T-cell (primary cell): ENCODE measurements around the gene TRPM3. TPM values are rescaled to one million over a fixed set of nuclear protein-coding genes. Genes with fewer than 3 reads are reported as not detected.

Source experiments
- ATAC-seq, 4 experiments: fragments of 200-7000 bp in 3 of 4; fragments of 150-1000 bp in 1 of 4; cut with Tn5 transposase; replicated peaks in 1 of 4; 1 replicate in 3 of 4; 2 replicates in 1 of 4; pipeline ENCODE4 v1.10.0; 2021; ENCODE audit warnings: moderate library complexity in 3 of 4, mild to moderate bottlenecking in 2 of 4, moderate number of reproducible peaks in 1 of 4
- CTCF ChIA-PET, 2 donors: fragments of 300-600 bp; sonication (Branson Sonifier 250); formaldehyde crosslinking; loops; one replicate each; lab custom pipeline; 2022; ENCODE audit warnings: antibody characterized with exemption in 2 of 2; lab: Charles Lee
- POLR2A ChIA-PET, 2 donors: fragments of 300-600 bp; sonication (Branson Sonifier 250); formaldehyde crosslinking; loops; one replicate each; lab custom pipeline; 2022; ENCODE audit warnings: antibody characterized with exemption in 2 of 2; lab: Charles Lee
- DNase-seq, 35 experiments: peaks; one replicate each; pipeline versions ENCODE4 v3.0.0 to v3.0.0-alpha.2; 2013 to 2023
- H3K27ac ChIP-seq: one replicate; pipeline ENCODE4 v1.5.1; 2013; ENCODE audit warnings: low read length
- H3K27me3 ChIP-seq, 2 experiments: replicated peaks in 1 of 2; 1 replicate in 1 of 2; 2 replicates in 1 of 2; pipeline versions ENCODE4 v1.6.1 to v1.7.0; 2013; ENCODE audit warnings: low read length in 1 of 2, mixed read lengths in 1 of 2; ENCODE audit not compliant: control insufficient read depth in 2 of 2, insufficient read depth in 2 of 2; ENCODE audit errors: extremely low read depth in 1 of 2
- H3K36me3 ChIP-seq, 2 donors: 1 replicate in 1 of 2; 2 replicates in 1 of 2; pipeline versions ENCODE4 v1.6.1 to v1.7.0; 2013; ENCODE audit warnings: low read length in 1 of 2; ENCODE audit not compliant: control insufficient read depth in 2 of 2, insufficient read depth in 1 of 2; ENCODE audit errors: extremely low read depth in 1 of 2
- H3K4me1 ChIP-seq, 2 experiments: 1 replicate in 1 of 2; 2 replicates in 1 of 2; pipeline versions ENCODE4 v1.6.1 to v1.7.0; 2013; ENCODE audit warnings: low read length in 2 of 2, mixed read lengths in 1 of 2; ENCODE audit not compliant: insufficient read depth in 2 of 2, control insufficient read depth in 1 of 2; ENCODE audit errors: extremely low read depth in 1 of 2
- H3K4me3 ChIP-seq, 2 donors: 1 replicate in 1 of 2; 2 replicates in 1 of 2; pipeline versions ENCODE4 v1.5.1 to v1.7.0; 2013; ENCODE audit warnings: mild to moderate bottlenecking in 2 of 2, low read length in 1 of 2, moderate library complexity in 1 of 2; ENCODE audit not compliant: control insufficient read depth in 1 of 2; ENCODE audit errors: extremely low read depth in 1 of 2
- H3K9me3 ChIP-seq: 2 replicates; pipeline ENCODE4 v1.7.0; 2013
- H3K27ac Mint-ChIP-seq, 2 donors: one replicate each; pipeline ENCODE4 v1.8.0; 2020 to 2021; ENCODE audit warnings: mild to moderate bottlenecking in 2 of 2, mixed read lengths in 2 of 2
- H3K27me3 Mint-ChIP-seq, 2 donors: one replicate each; pipeline ENCODE4 v1.8.0; 2021 to 2022; ENCODE audit warnings: mixed read lengths in 2 of 2
- H3K36me3 Mint-ChIP-seq: one replicate; pipeline ENCODE4 v1.8.0; 2021; ENCODE audit warnings: mixed read lengths
- H3K4me1 Mint-ChIP-seq, 3 donors: one replicate each; pipeline ENCODE4 v1.8.0; 2020 to 2022; ENCODE audit warnings: mixed read lengths in 3 of 3, mild to moderate bottlenecking in 1 of 3
- H3K4me3 Mint-ChIP-seq, 3 donors: one replicate each; pipeline ENCODE4 v1.8.0; 2020 to 2022; ENCODE audit warnings: mild to moderate bottlenecking in 3 of 3, mixed read lengths in 3 of 3, moderate library complexity in 3 of 3
- H3K9me3 Mint-ChIP-seq, 3 donors: one replicate each; pipeline ENCODE4 v1.8.0; 2020 to 2022; ENCODE audit warnings: mixed read lengths in 3 of 3
- WGBS: methylation state at CpG from one replicate; pipeline ENCODE4 v1.1.5; 2013; ENCODE audit warnings: missing lambda C conversion rate; ENCODE audit not compliant: insufficient coverage; 5-methylcytosine and 5-hydroxymethylcytosine counted together
- total RNA-seq, 35 experiments: library from RNA in 6 of 35; stranded (reverse) in 6 of 35; fragments of 120-200 nt in 1 of 35; gene quantifications; one replicate each; pipeline versions ENCODE4 v1.2.1 to v1.2.4 and lab custom pipeline; 2013 to 2026

The TRPM3 gene
- total RNA-seq, 5 donors from 2014 or later (not counting 1 experiment from before 2014, with no cell fraction given), result not detected

- no peaks in the 10 kb centered on the region for H3K4me1 ChIP-seq
- no peak for DNase-seq
- POLR2A ChIA-PET, result no interaction called here
- H3K36me3 ChIP-seq, result no peaks in the 10 kb centered on the region
- no peak overlapping the region for H3K27ac ChIP-seq
- Mint-ChIP-seq H3K4me1 (no peaks in the 10 kb centered on the region), H3K4me3 (no peak overlapping the region), H3K9me3 (no peaks in the 10 kb centered on the region), H3K27me3 (peaks cover 1 to 3% of the 10 kb centered on the region in 2 donors), H3K36me3 (no peaks in the 10 kb centered on the region), H3K27ac (no peak overlapping the region)
- H3K27me3 ChIP-seq, result no peaks in the 10 kb centered on the region
- no peak for ATAC-seq
- CTCF ChIA-PET, result no interaction called here
- no peaks in the 10 kb centered on the region for H3K9me3 ChIP-seq
- H3K4me3 ChIP-seq, result no peak overlapping the region
Observed at GRCh38 chr9:70935856-70936255, 185.6 kb downstream of the TRPM3 start.

DNA sequence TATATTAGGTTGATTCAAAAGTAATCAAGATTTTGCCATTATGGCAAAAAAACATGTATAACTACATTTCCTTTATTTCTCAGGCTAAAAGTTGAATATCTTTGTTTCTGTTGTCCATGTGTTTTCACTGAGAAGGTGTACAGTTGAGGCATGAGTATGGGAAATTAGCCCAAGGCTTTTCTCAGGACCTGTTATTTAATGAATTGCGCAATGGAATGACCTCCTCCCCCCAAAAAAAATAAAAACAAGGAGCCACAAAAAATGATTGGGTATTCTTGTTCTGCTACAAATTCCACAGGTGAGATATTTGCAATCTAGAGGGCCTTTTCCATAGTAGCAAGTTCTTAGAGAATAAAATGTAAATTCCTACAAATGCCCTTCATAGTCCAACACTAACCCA, 186.8 kb downstream of the TRPM3 start:
- no peak for DNase-seq
- POLR2A ChIA-PET, result no interaction called here
- Mint-ChIP-seq H3K4me1 (no peaks in the 10 kb centered on the region), H3K36me3 (no peaks in the 10 kb centered on the region), H3K27ac (no peak overlapping the region), H3K4me3 (no peak overlapping the region), H3K9me3 (no peaks in the 10 kb centered on the region), H3K27me3 (peaks cover 1 to 3% of the 10 kb centered on the region in 2 donors)
- no peaks in the 10 kb centered on the region for H3K9me3 ChIP-seq
- H3K36me3 ChIP-seq, result no peaks in the 10 kb centered on the region
- ATAC-seq, result no peak
- no peaks in the 10 kb centered on the region for H3K4me1 ChIP-seq
- CTCF ChIA-PET, result interaction anchor here in 1 of 2 donors (0.6 kb wide), 1 partner anchor 592 kb away, joined by 6 read pairs; no protein-coding TSS in a partner anchor
- H3K27me3 ChIP-seq, result no peaks in the 10 kb centered on the region
- H3K4me3 ChIP-seq, result no peak overlapping the region
- no CpG with 5 or more reads among the region's 1 CpG for WGBS
- no peak overlapping the region for H3K27ac ChIP-seq

- no peaks in the 10 kb centered on the region for H3K9me3 Mint-ChIP-seq
- ChIA-PET POLR2A (no interaction called here), CTCF (no interaction called here)
- ATAC-seq (no peak), DNase-seq (no peak)
- no peak overlapping the region for H3K27ac Mint-ChIP-seq
- no peaks in the 10 kb centered on the region for H3K4me1 Mint-ChIP-seq
- H3K27me3 Mint-ChIP-seq, result peaks cover under 1 to 3% of the 10 kb centered on the region in 2 donors
- H3K36me3 Mint-ChIP-seq, result no peaks in the 10 kb centered on the region
- Histone ChIP-seq H3K27me3 (no peaks in the 10 kb centered on the region), H3K4me3 (no peak overlapping the region), H3K4me1 (no peaks in the 10 kb centered on the region), H3K27ac (no peak overlapping the region), H3K36me3 (no peaks in the 10 kb centered on the region), H3K9me3 (no peaks in the 10 kb centered on the region)
- 85% methylated on average over 1 of the region's 1 CpG for WGBS
- H3K4me3 Mint-ChIP-seq, result no peak overlapping the region
Observed at GRCh38 chr9:70933321-70933720, 188.1 kb downstream of the TRPM3 start.

GRCh38 chr9:70932097-70932496, 189.3 kb downstream of the TRPM3 start:
- H3K36me3 ChIP-seq, result no peaks in the 10 kb centered on the region
- no peak for DNase-seq
- no peak overlapping the region for H3K27ac Mint-ChIP-seq
- CTCF ChIA-PET, result no interaction called here
- WGBS, result no CpG with 5 or more reads among the region's 1 CpG
- H3K36me3 Mint-ChIP-seq, result no peaks in the 10 kb centered on the region
- no peaks in the 10 kb centered on the region for H3K4me1 Mint-ChIP-seq
- no peak overlapping the region for H3K4me3 Mint-ChIP-seq
- H3K9me3 Mint-ChIP-seq, result no peaks in the 10 kb centered on the region
- H3K27ac ChIP-seq, result no peak overlapping the region
- no peaks in the 10 kb centered on the region for H3K4me1 ChIP-seq
- H3K27me3 ChIP-seq, result no peaks in the 10 kb centered on the region
- H3K27me3 Mint-ChIP-seq, result peaks cover 0 to 3% of the 10 kb centered on the region in 2 donors
- H3K9me3 ChIP-seq, result no peaks in the 10 kb centered on the region
- H3K4me3 ChIP-seq, result no peak overlapping the region
- POLR2A ChIA-PET, result no interaction called here
- ATAC-seq, result no peak

DNA sequence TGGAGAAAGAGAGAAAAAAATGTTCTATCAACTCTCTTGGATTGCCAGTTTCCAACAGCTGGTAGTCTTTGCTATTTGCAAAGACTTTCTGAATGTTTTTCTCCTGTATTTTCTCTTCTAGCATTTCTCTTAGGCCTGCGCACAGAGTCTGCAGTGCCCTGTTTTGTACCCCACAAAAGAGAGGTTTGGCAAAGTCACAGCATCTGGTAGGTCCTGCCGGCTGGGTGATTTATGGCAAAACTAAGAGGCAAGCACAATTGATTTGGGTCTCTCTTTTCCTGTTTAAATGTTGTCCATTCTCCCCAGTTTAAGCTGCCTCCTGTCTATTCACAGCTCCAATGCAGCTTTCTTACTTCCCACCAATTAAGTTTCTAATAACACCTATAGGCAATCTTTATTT, 193.9 kb downstream of the TRPM3 start:
- DNase-seq (no peak), ATAC-seq (no peak)
- H3K4me1 Mint-ChIP-seq, result no peaks in the 10 kb centered on the region
- no peaks in the 10 kb centered on the region for H3K27me3 ChIP-seq
- H3K36me3 Mint-ChIP-seq, result no peaks in the 10 kb centered on the region
- H3K27ac ChIP-seq, result no peak overlapping the region
- no peak overlapping the region for H3K4me3 Mint-ChIP-seq
- ChIA-PET POLR2A (no interaction called here), CTCF (interaction anchor here in 1 of 2 donors (1.0 kb wide), 1 partner anchor 24 kb away, joined by 3 read pairs; no protein-coding TSS in a partner anchor)
- H3K27ac Mint-ChIP-seq, result no peak overlapping the region
- 67% methylated on average over 2 of the region's 2 CpGs for WGBS
- no peaks in the 10 kb centered on the region for H3K4me1 ChIP-seq
- H3K9me3 ChIP-seq, result no peaks in the 10 kb centered on the region
- H3K9me3 Mint-ChIP-seq, result no peaks in the 10 kb centered on the region
- H3K27me3 Mint-ChIP-seq, result no peaks in the 10 kb centered on the region
- H3K36me3 ChIP-seq, result no peaks in the 10 kb centered on the region
- H3K4me3 ChIP-seq, result no peak overlapping the region

DNA sequence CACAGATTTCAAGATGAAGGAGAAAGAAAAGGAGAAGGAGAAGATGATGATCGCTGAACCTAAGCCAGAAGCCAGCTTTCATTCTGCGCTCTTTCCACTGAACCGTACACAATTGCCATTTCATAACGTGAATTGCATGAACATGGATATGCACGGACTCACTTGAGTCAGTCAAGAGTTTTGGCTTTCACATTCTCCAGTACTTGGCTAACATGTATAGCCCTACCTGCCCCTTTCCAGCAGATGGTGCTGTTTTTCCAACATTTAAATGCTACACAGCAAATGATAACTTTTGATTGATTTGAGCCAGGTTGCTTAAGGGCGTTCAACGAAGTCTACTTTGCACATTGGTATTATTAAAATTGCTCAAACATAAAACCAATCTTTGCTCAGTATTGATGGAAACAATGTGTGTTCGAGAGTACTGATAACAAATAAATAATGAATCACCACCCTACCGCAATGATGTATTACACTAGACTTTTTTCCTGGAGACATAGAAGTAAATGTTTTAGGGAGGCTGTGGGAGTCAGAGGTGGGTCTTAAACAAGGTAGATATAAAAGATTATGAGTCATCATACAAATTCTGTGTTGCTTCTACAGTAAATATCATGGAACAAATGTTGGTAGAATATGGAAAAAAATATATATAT, 196.4 kb downstream of the TRPM3 start:
- Mint-ChIP-seq H3K4me3 (no peak overlapping the region), H3K4me1 (no peaks in the 10 kb centered on the region), H3K36me3 (no peaks in the 10 kb centered on the region), H3K9me3 (no peaks in the 10 kb centered on the region), H3K27ac (no peak overlapping the region), H3K27me3 (no peaks in the 10 kb centered on the region)
- Histone ChIP-seq H3K9me3 (no peaks in the 10 kb centered on the region), H3K36me3 (no peaks in the 10 kb centered on the region), H3K4me1 (no peaks in the 10 kb centered on the region), H3K27ac (no peak overlapping the region), H3K4me3 (no peak overlapping the region), H3K27me3 (no peaks in the 10 kb centered on the region)
- peak in 2 of 35 experiments; percentile 0 to 4 for DNase-seq
- 16% methylated on average over 5 of the region's 9 CpGs for WGBS
- ATAC-seq, result no peak
- POLR2A ChIA-PET, result no interaction called here
- CTCF ChIA-PET, result no interaction called here

DNA sequence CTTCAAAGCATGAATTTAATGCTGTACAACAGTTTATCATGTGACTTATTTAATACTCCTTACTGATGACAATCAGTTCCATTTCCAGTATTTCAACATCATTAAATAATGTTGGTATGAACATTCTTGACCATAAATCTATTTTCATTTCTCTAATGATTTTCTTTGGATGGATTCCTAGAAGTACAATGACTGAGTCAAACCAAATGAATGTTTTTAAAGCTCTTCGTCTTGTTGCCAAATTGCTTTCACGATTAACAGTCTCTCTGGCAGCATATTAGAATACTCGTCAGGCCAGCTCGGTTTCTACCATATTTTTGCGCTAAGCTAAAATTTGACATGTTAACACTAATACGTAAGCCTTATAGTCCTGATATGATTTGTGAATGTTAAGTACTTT, 197.0 kb downstream of the TRPM3 start:
- H3K4me1 ChIP-seq, result no peaks in the 10 kb centered on the region
- no peaks in the 10 kb centered on the region for H3K27me3 ChIP-seq
- Mint-ChIP-seq H3K4me1 (no peaks in the 10 kb centered on the region), H3K27ac (no peak overlapping the region), H3K27me3 (no peaks in the 10 kb centered on the region), H3K4me3 (no peak overlapping the region), H3K9me3 (no peaks in the 10 kb centered on the region), H3K36me3 (no peaks in the 10 kb centered on the region)
- 81% methylated on average over 3 of the region's 6 CpGs for WGBS
- ChIA-PET POLR2A (no interaction called here), CTCF (no interaction called here)
- no peak for DNase-seq
- no peaks in the 10 kb centered on the region for H3K36me3 ChIP-seq
- H3K27ac ChIP-seq, result no peak overlapping the region
- no peak overlapping the region for H3K4me3 ChIP-seq
- ATAC-seq, result no peak
- H3K9me3 ChIP-seq, result no peaks in the 10 kb centered on the region
